GM21381 (cell line): Measurements from ENCODE around the gene HSD17B13.
A peak's percentile ranks its signal among the peaks of the same experiment; 100 is the strongest.
"Not testable (repeated sequence)": the region's sequence is repeated elsewhere in the genome, so short reads cannot be mapped to it uniquely, and the experiment has no call there.

Experiments used
- ATAC-seq: cut with Tn5 transposase; IDR thresholded peaks from one replicate; pipeline ENCODE4 v1.9.1; 2021; ENCODE audit warnings: mild to moderate bottlenecking, moderate library complexity; ENCODE audit not compliant: unreplicated experiment

The HSD17B13 gene

GRCh38 chr4:87322754-87323153, at the start of gene HSD17B13:
Gene HSD17B13 (minus strand): TSS chr4:87322882. CDS start chr4:87322841, 41 bp downstream.
- ATAC-seq: no peak

GRCh38 chr4:87370068-87370467, 47.4 kb upstream of the HSD17B13 start:
- no peak for ATAC-seq

- no peak for ATAC-seq
Measured at GRCh38 chr4:87366521-87367162, 44.0 kb upstream of the HSD17B13 start.

- no peak for ATAC-seq
Measured at GRCh38 chr4:87365348-87365747, 42.7 kb upstream of the HSD17B13 start.

GRCh38 chr4:87363552-87363951, 40.9 kb upstream of the HSD17B13 start:
- no peak for ATAC-seq

- ATAC-seq: no peak
Measured at GRCh38 chr4:87360338-87360935, 37.8 kb upstream of the HSD17B13 start.

GRCh38 chr4:87359258-87359657, 36.6 kb upstream of the HSD17B13 start:
- no peak for ATAC-seq

- ATAC-seq: no peak
Measured at GRCh38 chr4:87356832-87357526, 34.3 kb upstream of the HSD17B13 start.

GRCh38 chr4:87354168-87355102, 31.8 kb upstream of the HSD17B13 start:
- ATAC-seq: no peak

GRCh38 chr4:87353592-87353991, 30.9 kb upstream of the HSD17B13 start:
- peak; percentile 85 for ATAC-seq

GRCh38 chr4:87345139-87345538, 22.5 kb upstream of the HSD17B13 start:
- no peak for ATAC-seq

GRCh38 chr4:87342872-87343271, 20.2 kb upstream of the HSD17B13 start:
- no peak for ATAC-seq

GRCh38 chr4:87341954-87342635, 19.4 kb upstream of the HSD17B13 start:
- not testable (repeated sequence) for ATAC-seq

GRCh38 chr4:87339440-87339839, 16.8 kb upstream of the HSD17B13 start:
- ATAC-seq: no peak

- no peak for ATAC-seq
Measured at GRCh38 chr4:87337361-87337760, 14.7 kb upstream of the HSD17B13 start.

- ATAC-seq: no peak
Measured at GRCh38 chr4:87333267-87333666, 10.6 kb upstream of the HSD17B13 start.

- no peak for ATAC-seq
Measured at GRCh38 chr4:87330761-87331160, 8.1 kb upstream of the HSD17B13 start.

GRCh38 chr4:87327136-87327535, 4.5 kb upstream of the HSD17B13 start:
- ATAC-seq: no peak

- ATAC-seq: no peak
Measured at GRCh38 chr4:87326460-87326859, 3.8 kb upstream of the HSD17B13 start.

GRCh38 chr4:87321888-87322287, 794 bp downstream of the HSD17B13 start:
- no peak for ATAC-seq
